GM10248 (cell line): ENCODE results near the gene KRT78.
"Not testable (repeated sequence)": the region's sequence is repeated elsewhere in the genome, so short reads cannot be mapped to it uniquely, and the experiment has no call there.

ENCODE experiments used
- CTCF ChIA-PET: fragments of 300-600 bp; sonication (Branson Sonifier 250); formaldehyde crosslinking; extraction: SDS; loops from one replicate; lab custom pipeline; 2021; ENCODE audit warnings: antibody characterized with exemption; lab: Yijun Ruan, JAX
- POLR2A ChIA-PET: fragments of 350-650 bp; sonication (Branson Sonifier 250); formaldehyde crosslinking; extraction: SDS; loops from one replicate; lab custom pipeline; 2020; ENCODE audit warnings: antibody characterized with exemption; lab: Yijun Ruan, JAX
- DNase-seq: peaks from one replicate; pipeline ENCODE4 v3.0.0; 2012; ENCODE audit errors: extremely low spot score
- TF ChIP-seq, protein P1 (sequence below): IDR thresholded peaks from 2 replicates; pipeline ENCODE4 v1.5.1; 2012; ENCODE audit warnings: mild to moderate bottlenecking, low read depth; ENCODE audit errors: extremely low read depth, missing control alignments, control extremely low read depth

The KRT78 gene

DNA sequence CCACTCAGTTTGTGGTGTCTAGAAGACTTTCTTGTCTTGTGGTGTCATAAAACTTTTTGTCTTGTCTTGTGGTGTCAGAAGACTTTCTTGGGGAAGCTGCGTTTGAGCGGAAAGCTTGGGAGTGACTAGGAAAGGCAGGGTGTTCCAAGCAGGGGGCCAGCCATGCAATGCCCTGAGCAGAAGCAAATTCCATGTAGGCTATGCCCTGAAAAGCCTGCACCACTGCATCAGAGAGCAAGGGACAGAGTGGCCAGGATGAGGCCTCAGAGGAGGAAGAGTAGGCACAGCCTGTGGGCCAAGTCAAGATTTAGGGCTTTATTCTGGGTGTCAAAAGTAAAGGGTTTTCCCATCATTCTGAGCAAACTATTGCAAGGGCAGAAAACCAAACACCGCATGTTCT, 41.6 kb upstream of the KRT78 start:
- ChIA-PET CTCF (interaction anchor here (3.7 kb wide), 1 partner anchor 91 kb away, joined by 25 read pairs; no protein-coding TSS in a partner anchor), POLR2A (no interaction called here)
- no peak for DNase-seq
- TF ChIP-seq, protein P1, sequence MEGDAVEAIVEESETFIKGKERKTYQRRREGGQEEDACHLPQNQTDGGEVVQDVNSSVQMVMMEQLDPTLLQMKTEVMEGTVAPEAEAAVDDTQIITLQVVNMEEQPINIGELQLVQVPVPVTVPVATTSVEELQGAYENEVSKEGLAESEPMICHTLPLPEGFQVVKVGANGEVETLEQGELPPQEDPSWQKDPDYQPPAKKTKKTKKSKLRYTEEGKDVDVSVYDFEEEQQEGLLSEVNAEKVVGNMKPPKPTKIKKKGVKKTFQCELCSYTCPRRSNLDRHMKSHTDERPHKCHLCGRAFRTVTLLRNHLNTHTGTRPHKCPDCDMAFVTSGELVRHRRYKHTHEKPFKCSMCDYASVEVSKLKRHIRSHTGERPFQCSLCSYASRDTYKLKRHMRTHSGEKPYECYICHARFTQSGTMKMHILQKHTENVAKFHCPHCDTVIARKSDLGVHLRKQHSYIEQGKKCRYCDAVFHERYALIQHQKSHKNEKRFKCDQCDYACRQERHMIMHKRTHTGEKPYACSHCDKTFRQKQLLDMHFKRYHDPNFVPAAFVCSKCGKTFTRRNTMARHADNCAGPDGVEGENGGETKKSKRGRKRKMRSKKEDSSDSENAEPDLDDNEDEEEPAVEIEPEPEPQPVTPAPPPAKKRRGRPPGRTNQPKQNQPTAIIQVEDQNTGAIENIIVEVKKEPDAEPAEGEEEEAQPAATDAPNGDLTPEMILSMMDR: no peak

GRCh38 chr12:52884526-52885293, 35.9 kb upstream of the KRT78 start:
- CTCF ChIA-PET: interaction anchor here (0.6 to 12.3 kb wide), 62 partner anchors 11 to 923 kb away, joined by 3 to 435 read pairs (median 4); partner anchors contain the start of genes EIF4B, KRT4 and KRT8
- TF ChIP-seq, protein P1: peak; percentile 82
- peak; percentile 83 for DNase-seq
- POLR2A ChIA-PET: no interaction called here

DNA sequence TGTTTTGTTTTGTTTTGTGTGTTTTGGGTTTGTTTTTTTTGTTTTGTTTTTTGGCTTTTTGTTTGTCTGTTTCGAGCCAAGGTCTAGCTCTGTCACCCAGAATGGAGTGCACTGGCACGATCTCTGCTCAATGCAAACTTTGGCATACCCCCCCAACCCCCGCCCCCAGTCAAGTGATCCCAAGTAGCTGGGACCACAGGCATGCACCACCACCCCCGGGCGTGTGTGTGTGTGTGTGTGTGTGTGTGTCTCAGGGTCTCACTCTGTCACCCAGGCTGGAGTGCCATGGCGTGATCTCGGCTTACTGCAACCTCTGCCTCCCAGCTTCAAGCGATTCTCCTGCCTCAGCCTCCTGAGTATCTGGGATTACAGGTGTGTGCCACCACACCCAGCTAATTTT, 31.7 kb upstream of the KRT78 start:
- DNase-seq, POLR2A ChIA-PET: not testable (repeated sequence)
- CTCF ChIA-PET: interaction anchor here (0.7 to 12.3 kb wide), 21 partner anchors 8 to 730 kb away, joined by 3 to 435 read pairs (median 4); no protein-coding TSS in a partner anchor

DNA sequence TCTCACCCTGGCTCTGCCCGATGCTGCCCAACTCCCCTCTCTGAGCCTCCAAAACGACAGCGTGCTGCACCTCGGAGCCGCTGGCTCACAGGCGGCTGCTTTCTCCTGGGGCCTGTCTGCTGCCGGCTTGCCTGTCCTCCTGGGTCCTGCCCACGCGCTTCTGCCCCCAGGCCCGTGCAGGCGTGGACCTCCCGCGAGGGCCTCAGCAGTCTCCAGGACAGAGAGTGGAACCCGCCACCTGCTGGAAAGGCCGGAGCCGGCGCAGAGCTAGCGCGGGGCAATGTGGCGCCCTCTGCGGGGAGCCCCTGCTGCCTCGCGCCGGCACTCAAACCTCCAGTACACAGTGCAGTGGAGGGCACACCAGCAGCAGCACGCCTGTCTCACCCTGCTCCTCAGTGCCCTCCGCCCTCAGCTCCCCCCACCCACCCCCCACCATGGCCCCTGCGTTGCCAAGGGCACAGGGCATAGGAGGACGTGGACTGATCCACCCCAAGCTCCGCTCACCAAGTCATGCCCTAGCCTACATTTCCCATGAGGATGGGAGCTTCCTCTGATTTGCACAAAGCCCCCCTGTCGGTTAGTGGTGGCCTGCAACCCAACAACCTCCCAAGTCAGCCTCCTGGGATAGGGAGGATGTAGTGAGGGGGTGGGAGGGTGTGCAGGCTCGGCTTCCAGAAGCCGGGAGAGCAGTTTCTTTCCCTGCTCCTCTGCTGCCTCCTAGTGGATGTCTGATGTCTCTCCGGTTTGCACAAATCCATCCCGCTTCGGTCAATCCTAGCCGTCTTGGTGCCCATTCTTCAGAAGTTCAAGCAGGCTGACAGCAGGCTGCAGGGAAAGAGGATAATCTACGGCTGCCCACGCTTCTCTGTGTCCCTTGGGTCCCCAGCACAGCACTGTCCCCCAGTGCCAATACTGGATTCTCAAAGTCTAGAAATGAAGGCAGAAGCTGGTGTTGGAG, 30.9 kb upstream of the KRT78 start:
- CTCF ChIA-PET: interaction anchor here (0.7 to 12.3 kb wide), 35 partner anchors 9 to 731 kb away, joined by 3 to 435 read pairs (median 3); partner anchors contain the start of gene KRT84
- TF ChIP-seq, protein P1: peak; percentile 73
- POLR2A ChIA-PET: no interaction called here
- DNase-seq: peak; percentile 64

- CTCF ChIA-PET: interaction anchor here (0.7 to 12.3 kb wide), 27 partner anchors 9 to 724 kb away, joined by 3 to 435 read pairs (median 4); no protein-coding TSS in a partner anchor
- DNase-seq: no peak
- POLR2A ChIA-PET: no interaction called here
- TF ChIP-seq, protein P1: no peak
Observed at GRCh38 chr12:52878507-52879393, 30.0 kb upstream of the KRT78 start.

- ChIA-PET CTCF (interaction anchor here (1.2 to 12.3 kb wide), 9 partner anchors 8 to 721 kb away, joined by 3 to 435 read pairs (median 5); no protein-coding TSS in a partner anchor), POLR2A (no interaction called here)
- DNase-seq: no peak
- TF ChIP-seq, protein P1: no peak
Observed at GRCh38 chr12:52877242-52877641, 28.4 kb upstream of the KRT78 start.
